Measurements from ENCODE around the gene BCKDK. TPM values are rescaled to one million over a fixed set of nuclear protein-coding genes. Genes with fewer than 3 reads are reported as not detected.

BCKDK gene
- total and polyA plus RNA-seq, 2 donors (not counting 3 experiments of a cell fraction or from before 2014, with no cell fraction given) = 57.8 to 78.3 TPM

DNA sequence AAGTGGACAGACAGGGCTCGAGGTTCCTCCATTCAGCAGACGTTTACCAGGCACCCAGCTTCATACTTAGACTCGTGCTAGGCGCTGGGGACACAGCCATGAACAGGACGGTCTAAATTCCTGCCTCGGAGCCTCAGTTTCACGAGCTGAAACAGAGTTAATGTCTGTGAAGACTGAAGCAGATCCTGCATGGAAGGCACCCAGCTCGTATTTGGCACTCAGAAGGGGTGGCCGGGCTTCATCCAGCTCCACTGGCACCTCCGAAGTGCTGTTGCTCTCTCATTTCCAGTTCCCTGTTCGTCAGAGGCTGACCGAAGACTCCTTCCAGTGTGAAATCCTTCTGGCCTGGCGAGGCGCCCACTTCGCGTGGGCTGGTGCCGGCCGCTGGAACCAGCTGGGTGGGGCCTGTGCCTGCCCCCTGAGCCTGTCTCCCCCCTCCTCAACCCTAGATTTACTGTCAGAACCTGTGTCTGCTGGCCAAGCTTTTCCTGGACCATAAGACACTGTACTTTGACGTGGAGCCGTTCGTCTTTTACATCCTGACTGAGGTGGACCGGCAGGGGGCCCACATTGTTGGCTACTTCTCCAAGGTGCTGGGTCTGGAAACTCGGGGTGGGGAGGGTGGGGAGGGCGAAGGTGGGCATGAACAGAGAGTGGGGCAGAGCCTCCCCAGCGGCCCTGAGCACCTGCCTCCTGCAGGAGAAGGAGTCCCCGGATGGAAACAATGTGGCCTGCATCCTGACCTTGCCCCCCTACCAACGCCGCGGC is 21.6 kb downstream of the BCKDK start:
- CTCF ChIA-PET = interaction anchor here (2.2 kb wide), 1 partner anchor 13 kb away, joined by 13 read pairs; no protein-coding TSS in a partner anchor
- no peak for DNase-seq (ENCODE audit: low read depth, low spot score)
- FAIRE-seq = no peak

More for the DNA sequence above, 21.6 kb downstream of the BCKDK start:
- H3K4me2 ChIP-seq (ENCODE audit: insufficient read depth, low read length) = no peak overlapping the region
- dilution Hi-C loops (cut with MboI; ENCODE audit: extremely low pct_ligation_motif_present, low sequenced_read_pairs) (no loop called here), intact Hi-C loops (cut with micrococcal nuclease) (no loop called here)
- no peaks in the 10 kb centered on the region for H3K79me2 ChIP-seq (ENCODE audit: control insufficient read depth, insufficient read depth, low read length)
- H4K20me1 ChIP-seq (replicated peaks; ENCODE audit: control insufficient read depth, extremely low read depth, insufficient read depth, low read length) = no peaks in the 10 kb centered on the region
- no peaks in the 10 kb centered on the region for H3K9me3 ChIP-seq (replicated peaks; ENCODE audit: control insufficient read depth, insufficient read depth, low read length)
- no peaks in the 10 kb centered on the region for H3K27me3 ChIP-seq (ENCODE audit: control insufficient read depth in 2 of 2, insufficient read depth in 2 of 2, low read length in 2 of 2)
- H3K9me1 ChIP-seq (replicated peaks; ENCODE audit: control insufficient read depth, extremely low read depth, insufficient read depth, low read length) = no peaks in the 10 kb centered on the region
- no peak overlapping the region for H3K4me3 ChIP-seq (replicated peaks in 1 of 3; ENCODE audit: insufficient read depth in 1 of 3, low read depth in 1 of 3, low read length in 3 of 3)
- POLR2A ChIA-PET = no interaction called here
- H3K4me1 ChIP-seq (ENCODE audit: control insufficient read depth, extremely low read depth, insufficient read depth, low read length) = no peaks in the 10 kb centered on the region
- peaks cover 0 to 11% of the 10 kb centered on the region in 2 experiments for H3K36me3 ChIP-seq (ENCODE audit: control insufficient read depth in 2 of 2, extremely low read depth in 1 of 2, insufficient read depth in 2 of 2, low read length in 2 of 2)
- H2AFZ ChIP-seq (ENCODE audit: low read depth, low read length) = no peak overlapping the region
- BruUV-seq (replicated peaks) = no TSS peak
- TF ChIP-seq JUN (IDR thresholded peaks at IDR 0.05; ENCODE audit: borderline replicate concordance, insufficient read depth, insufficient read length, low read depth) (no peak), POLR2AphosphoS5 (IDR thresholded peaks at IDR 0.05; ENCODE audit: insufficient read depth, low read depth, low read length) (no peak), GATA2 (IDR thresholded peaks at IDR 0.05; ENCODE audit: insufficient read depth, insufficient read length, low read depth, low read length) (no peak), FOS (IDR thresholded peaks at IDR 0.05; ENCODE audit: borderline replicate concordance, insufficient read depth, low read length) (no peak), POLR2A (IDR thresholded peaks at IDR 0.05; ENCODE audit: low read depth, low read length) (no peak), MYC (IDR thresholded peaks at IDR 0.05; ENCODE audit: low read depth, low read length) (no peak), EZH2 (IDR thresholded peaks at IDR 0.05; ENCODE audit: borderline replicate concordance, low read depth, low read length, severe bottlenecking) (no peak)
- TF ChIP-seq, protein P1, sequence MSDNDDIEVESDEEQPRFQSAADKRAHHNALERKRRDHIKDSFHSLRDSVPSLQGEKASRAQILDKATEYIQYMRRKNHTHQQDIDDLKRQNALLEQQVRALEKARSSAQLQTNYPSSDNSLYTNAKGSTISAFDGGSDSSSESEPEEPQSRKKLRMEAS (IDR thresholded peaks at IDR 0.05; ENCODE audit: insufficient read depth, insufficient read length) = no peak
- TF ChIP-seq, protein P2, sequence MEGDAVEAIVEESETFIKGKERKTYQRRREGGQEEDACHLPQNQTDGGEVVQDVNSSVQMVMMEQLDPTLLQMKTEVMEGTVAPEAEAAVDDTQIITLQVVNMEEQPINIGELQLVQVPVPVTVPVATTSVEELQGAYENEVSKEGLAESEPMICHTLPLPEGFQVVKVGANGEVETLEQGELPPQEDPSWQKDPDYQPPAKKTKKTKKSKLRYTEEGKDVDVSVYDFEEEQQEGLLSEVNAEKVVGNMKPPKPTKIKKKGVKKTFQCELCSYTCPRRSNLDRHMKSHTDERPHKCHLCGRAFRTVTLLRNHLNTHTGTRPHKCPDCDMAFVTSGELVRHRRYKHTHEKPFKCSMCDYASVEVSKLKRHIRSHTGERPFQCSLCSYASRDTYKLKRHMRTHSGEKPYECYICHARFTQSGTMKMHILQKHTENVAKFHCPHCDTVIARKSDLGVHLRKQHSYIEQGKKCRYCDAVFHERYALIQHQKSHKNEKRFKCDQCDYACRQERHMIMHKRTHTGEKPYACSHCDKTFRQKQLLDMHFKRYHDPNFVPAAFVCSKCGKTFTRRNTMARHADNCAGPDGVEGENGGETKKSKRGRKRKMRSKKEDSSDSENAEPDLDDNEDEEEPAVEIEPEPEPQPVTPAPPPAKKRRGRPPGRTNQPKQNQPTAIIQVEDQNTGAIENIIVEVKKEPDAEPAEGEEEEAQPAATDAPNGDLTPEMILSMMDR (IDR thresholded peaks at IDR 0.05; ENCODE audit: extremely low read depth in 1 of 2, insufficient read depth in 1 of 2, low read depth in 1 of 2, low read length in 2 of 2) = no peak
- H3K9ac ChIP-seq (replicated peaks; ENCODE audit: extremely low read depth, insufficient read depth, low read length) = no peak overlapping the region
- H3K27ac ChIP-seq (ENCODE audit: insufficient read depth, low read depth, low read length) = no peak overlapping the region

Data from endothelial cell of umbilical vein (primary cell).